Activated CD4-positive, alpha-beta memory T cell treated with anti-CD3 and anti-CD28 coated beads for 36 hours (primary cell): ENCODE measurements around the gene MYEOV. TPM values are rescaled to one million over a fixed set of nuclear protein-coding genes. Genes with fewer than 3 reads are reported as not detected.
A peak's percentile ranks its signal among the peaks of the same experiment; 100 is the strongest.

Source experiments
- CTCF ChIA-PET: fragments of 350-600 bp; sonication (Branson Sonifier 250); formaldehyde crosslinking; loops from one replicate; lab custom pipeline; 2021; ENCODE audit warnings: antibody characterized with exemption, inconsistent platforms; lab: Charles Lee
- POLR2A ChIA-PET: fragments of 350-600 bp; sonication (Branson Sonifier 250); formaldehyde crosslinking; loops from one replicate; lab custom pipeline; 2021; ENCODE audit warnings: antibody characterized with exemption; lab: Charles Lee
- DNase-seq: peaks from one replicate; pipeline ENCODE4 v3.0.0-alpha.2; 2020
- H3K27ac Mint-ChIP-seq: one replicate; pipeline ENCODE4 v1.8.0; 2021; ENCODE audit warnings: mixed read lengths
- H3K27me3 Mint-ChIP-seq: one replicate; pipeline ENCODE4 v1.8.0; 2021; ENCODE audit warnings: mixed read lengths
- H3K36me3 Mint-ChIP-seq: one replicate; pipeline ENCODE4 v1.8.0; 2021; ENCODE audit warnings: mixed read lengths
- H3K4me1 Mint-ChIP-seq: one replicate; pipeline ENCODE4 v1.8.0; 2021; ENCODE audit warnings: low read depth, mixed read lengths
- H3K4me3 Mint-ChIP-seq: one replicate; pipeline ENCODE4 v1.8.0; 2021; ENCODE audit warnings: mild to moderate bottlenecking, mixed read lengths
- H3K9me3 Mint-ChIP-seq: one replicate; pipeline ENCODE4 v1.8.0; 2021; ENCODE audit warnings: mixed read lengths
- intact Hi-C: fragments of 100-400 bp; cut with micrococcal nuclease; formaldehyde crosslinking; loops from one replicate; pipeline ENCODE4 v1.15.1; 2023
- total RNA-seq, 2 experiments: library from RNA; stranded (reverse); gene quantifications; one replicate each; pipeline ENCODE4 v1.2.3, GENCODE V29; 2021

The MYEOV gene
- total RNA-seq, 2 experiments from 2014 or later = 0.14 TPM; not detected in 1

GRCh38 chr11:69330330-69330729 is 36.4 kb downstream of the MYEOV start:
- no peak for DNase-seq

GRCh38 chr11:69333149-69333710 is 39.3 kb downstream of the MYEOV start:
- peaks cover 19% of the 10 kb centered on the region for H3K4me1 Mint-ChIP-seq
- CTCF ChIA-PET = no interaction called here

More at GRCh38 chr11:69330330-69330729, 36.4 kb downstream of the MYEOV start:
- Mint-ChIP-seq H3K4me1 (no peaks in the 10 kb centered on the region), H3K4me3 (no peak overlapping the region), H3K27ac (no peak overlapping the region), H3K9me3 (no peaks in the 10 kb centered on the region), H3K36me3 (no peaks in the 10 kb centered on the region), H3K27me3 (no peaks in the 10 kb centered on the region)
- intact Hi-C loops = no loop called here
- ChIA-PET POLR2A (no interaction called here), CTCF (no interaction called here)

GRCh38 chr11:69333879-69334278 is 39.9 kb downstream of the MYEOV start:
- Mint-ChIP-seq H3K4me3 (no peak overlapping the region), H3K4me1 (peaks cover 24% of the 10 kb centered on the region), H3K36me3 (no peaks in the 10 kb centered on the region), H3K27me3 (no peaks in the 10 kb centered on the region), H3K9me3 (no peaks in the 10 kb centered on the region), H3K27ac (no peak overlapping the region)
- no peak for DNase-seq
- ChIA-PET CTCF (no interaction called here), POLR2A (no interaction called here)
- intact Hi-C loops = no loop called here

More at GRCh38 chr11:69333149-69333710, 39.3 kb downstream of the MYEOV start:
- Mint-ChIP-seq H3K27me3 (no peaks in the 10 kb centered on the region), H3K36me3 (no peaks in the 10 kb centered on the region), H3K4me3 (peak overlapping the region; percentile 23), H3K27ac (no peak overlapping the region), H3K9me3 (no peaks in the 10 kb centered on the region)
- no peak for DNase-seq
- POLR2A ChIA-PET = no interaction called here
- intact Hi-C loops = no loop called here

GRCh38 chr11:69335007-69335780 is 41.2 kb downstream of the MYEOV start:
- H3K4me3 Mint-ChIP-seq = no peak overlapping the region
- DNase-seq = peak; percentile 5
- intact Hi-C loops = no loop called here
- H3K27me3 Mint-ChIP-seq = no peaks in the 10 kb centered on the region
- H3K4me1 Mint-ChIP-seq = peaks cover 33% of the 10 kb centered on the region
- CTCF ChIA-PET = interaction anchor here (0.9 kb wide), 1 partner anchor 10 kb away, joined by 3 read pairs; no protein-coding TSS in a partner anchor
- POLR2A ChIA-PET = no interaction called here
- H3K36me3 Mint-ChIP-seq = peaks cover 4% of the 10 kb centered on the region
- H3K9me3 Mint-ChIP-seq = peaks cover 8% of the 10 kb centered on the region
- no peak overlapping the region for H3K27ac Mint-ChIP-seq

- H3K27me3 Mint-ChIP-seq = no peaks in the 10 kb centered on the region
- intact Hi-C loops = no loop called here
- peaks cover 12% of the 10 kb centered on the region for H3K9me3 Mint-ChIP-seq
- ChIA-PET POLR2A (no interaction called here), CTCF (interaction anchor here (0.9 kb wide), 1 partner anchor 11 kb away, joined by 3 read pairs; no protein-coding TSS in a partner anchor)
- no peak overlapping the region for H3K4me3 Mint-ChIP-seq
- peaks cover 33% of the 10 kb centered on the region for H3K4me1 Mint-ChIP-seq
- H3K27ac Mint-ChIP-seq = no peak overlapping the region
- peak; percentile 8 for DNase-seq
- H3K36me3 Mint-ChIP-seq = peaks cover 4% of the 10 kb centered on the region
Observed at GRCh38 chr11:69335781-69336405, 41.9 kb downstream of the MYEOV start.

GRCh38 chr11:69337211-69337721 is 43.3 kb downstream of the MYEOV start:
- CTCF ChIA-PET = no interaction called here
- DNase-seq = peak; percentile 55
- H3K27me3 Mint-ChIP-seq = no peaks in the 10 kb centered on the region
- H3K4me1 Mint-ChIP-seq = peaks cover 33% of the 10 kb centered on the region
- peak overlapping the region; percentile 64 for H3K27ac Mint-ChIP-seq
- peak overlapping the region; percentile 3 for H3K4me3 Mint-ChIP-seq
- intact Hi-C loops = loop anchor here (1.0 kb wide), 1 partner anchor 40 kb away; no protein-coding TSS in a partner anchor
- peaks cover 12% of the 10 kb centered on the region for H3K9me3 Mint-ChIP-seq
- peaks cover 4% of the 10 kb centered on the region for H3K36me3 Mint-ChIP-seq
- POLR2A ChIA-PET = no interaction called here

GRCh38 chr11:69339041-69339733 is 45.2 kb downstream of the MYEOV start:
- intact Hi-C loops = no loop called here
- CTCF ChIA-PET = no interaction called here
- no peak overlapping the region for H3K27ac Mint-ChIP-seq
- H3K4me1 Mint-ChIP-seq = peaks cover 33% of the 10 kb centered on the region
- POLR2A ChIA-PET = no interaction called here
- H3K9me3 Mint-ChIP-seq = peaks cover 12% of the 10 kb centered on the region
- H3K36me3 Mint-ChIP-seq = peaks cover 4% of the 10 kb centered on the region
- H3K27me3 Mint-ChIP-seq = no peaks in the 10 kb centered on the region
- DNase-seq = peak; percentile 8
- H3K4me3 Mint-ChIP-seq = no peak overlapping the region

GRCh38 chr11:69339983-69340565 is 46.1 kb downstream of the MYEOV start:
- peak; percentile 9 for DNase-seq
- intact Hi-C loops = no loop called here
- Mint-ChIP-seq H3K9me3 (peaks cover 12% of the 10 kb centered on the region), H3K4me3 (no peak overlapping the region), H3K27me3 (no peaks in the 10 kb centered on the region), H3K36me3 (peaks cover 4% of the 10 kb centered on the region), H3K4me1 (peaks cover 33% of the 10 kb centered on the region), H3K27ac (no peak overlapping the region)
- ChIA-PET CTCF (no interaction called here), POLR2A (no interaction called here)

GRCh38 chr11:69342588-69343330 is 48.8 kb downstream of the MYEOV start:
- POLR2A ChIA-PET = no interaction called here
- intact Hi-C loops = no loop called here
- peak; percentile 4 for DNase-seq

GRCh38 chr11:69343401-69344321 is 49.7 kb downstream of the MYEOV start:
- peaks cover 12% of the 10 kb centered on the region for H3K4me1 Mint-ChIP-seq
- no peak overlapping the region for H3K27ac Mint-ChIP-seq
- intact Hi-C loops = no loop called here
- H3K4me3 Mint-ChIP-seq = no peak overlapping the region
- ChIA-PET CTCF (no interaction called here), POLR2A (no interaction called here)
- H3K36me3 Mint-ChIP-seq = peaks cover 6% of the 10 kb centered on the region
- H3K27me3 Mint-ChIP-seq = no peaks in the 10 kb centered on the region
- peaks cover 20% of the 10 kb centered on the region for H3K9me3 Mint-ChIP-seq
- DNase-seq = peak; percentile 3

More at GRCh38 chr11:69342588-69343330, 48.8 kb downstream of the MYEOV start:
- Mint-ChIP-seq H3K36me3 (peaks cover 4% of the 10 kb centered on the region), H3K4me1 (peaks cover 17% of the 10 kb centered on the region), H3K9me3 (peaks cover 14% of the 10 kb centered on the region), H3K27me3 (no peaks in the 10 kb centered on the region), H3K4me3 (no peak overlapping the region), H3K27ac (no peak overlapping the region)
- CTCF ChIA-PET = no interaction called here
